OCI-LY1 (cell line): Measurements from ENCODE around the gene UPF1.

ENCODE experiments used
- CTCF ChIP-seq: fragments of 200-600 bp; sonication (generic), shearing (Covaris generic); IDR thresholded peaks from 2 replicates; pipeline ENCODE4 v1.5.1; 2017; ENCODE audit warnings: mild to moderate bottlenecking, antibody characterized with exemption, low read length, moderate library complexity, mixed read lengths
- EZH2 ChIP-seq: fragments of 200-600 bp; sonication (generic), shearing (Covaris generic); IDR thresholded peaks from 2 replicates; pipeline ENCODE4 v1.8.0; 2017; ENCODE audit warnings: borderline replicate concordance, mixed run types, mild to moderate bottlenecking, antibody characterized with exemption, low read length, moderate library complexity, mixed read lengths

- TF ChIP-seq CTCF (no peak), EZH2 (no peak)
Measured at GRCh38 chr19:18878058-18878797, 46.5 kb downstream of the UPF1 start.
